NCI-H2171 treated with DMSO at 0.1 percent for 48 hours (cell line): ENCODE results near the gene BTLA.
"Not testable (repeated sequence)": the region's sequence is repeated elsewhere in the genome, so short reads cannot be mapped to it uniquely, and the experiment has no call there.

ENCODE experiments used
- DNase-seq: peaks from one replicate; lab custom pipeline; 2025; lab: John Stamatoyannopoulos, UW

The BTLA gene

DNA sequence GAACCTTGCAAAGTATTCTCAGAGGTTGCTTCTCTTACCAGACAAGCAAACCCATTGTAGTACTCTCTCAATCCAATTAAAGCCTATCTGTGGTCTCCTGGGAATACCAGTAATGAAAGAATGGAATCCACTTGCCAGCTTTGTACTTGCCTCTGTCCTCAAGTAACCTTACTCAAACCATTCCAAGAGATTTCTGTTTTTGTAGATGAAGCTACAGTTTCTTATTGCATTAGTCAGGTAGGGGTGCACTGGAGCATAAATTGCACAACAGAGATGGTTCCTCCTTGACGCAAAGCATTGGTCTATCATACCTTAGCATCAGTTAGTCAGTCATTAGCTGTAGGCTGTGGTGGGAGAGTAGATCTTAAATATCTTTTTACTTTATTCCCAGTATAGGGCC, 52.9 kb downstream of the BTLA start:
- DNase-seq, result peak; percentile 100

DNA sequence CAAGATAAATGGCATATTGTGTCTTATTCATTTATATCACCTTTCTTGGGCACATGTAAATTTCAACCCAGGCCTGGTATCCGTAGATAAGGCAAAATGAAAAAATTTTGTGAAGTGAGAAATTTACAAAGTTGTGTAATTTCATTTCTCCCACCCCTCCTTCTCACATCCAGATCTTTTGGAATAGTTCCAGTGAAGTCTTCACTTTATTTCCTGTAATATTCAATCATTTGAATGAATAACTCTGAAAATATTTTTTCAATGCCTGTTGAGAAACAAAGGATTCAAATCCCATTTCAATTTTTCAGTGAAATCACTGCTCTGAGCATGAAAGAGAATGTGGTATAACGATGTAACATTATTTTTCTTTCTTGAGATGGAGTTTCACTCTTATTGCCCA, 53.4 kb downstream of the BTLA start:
- DNase-seq, result no peak

DNA sequence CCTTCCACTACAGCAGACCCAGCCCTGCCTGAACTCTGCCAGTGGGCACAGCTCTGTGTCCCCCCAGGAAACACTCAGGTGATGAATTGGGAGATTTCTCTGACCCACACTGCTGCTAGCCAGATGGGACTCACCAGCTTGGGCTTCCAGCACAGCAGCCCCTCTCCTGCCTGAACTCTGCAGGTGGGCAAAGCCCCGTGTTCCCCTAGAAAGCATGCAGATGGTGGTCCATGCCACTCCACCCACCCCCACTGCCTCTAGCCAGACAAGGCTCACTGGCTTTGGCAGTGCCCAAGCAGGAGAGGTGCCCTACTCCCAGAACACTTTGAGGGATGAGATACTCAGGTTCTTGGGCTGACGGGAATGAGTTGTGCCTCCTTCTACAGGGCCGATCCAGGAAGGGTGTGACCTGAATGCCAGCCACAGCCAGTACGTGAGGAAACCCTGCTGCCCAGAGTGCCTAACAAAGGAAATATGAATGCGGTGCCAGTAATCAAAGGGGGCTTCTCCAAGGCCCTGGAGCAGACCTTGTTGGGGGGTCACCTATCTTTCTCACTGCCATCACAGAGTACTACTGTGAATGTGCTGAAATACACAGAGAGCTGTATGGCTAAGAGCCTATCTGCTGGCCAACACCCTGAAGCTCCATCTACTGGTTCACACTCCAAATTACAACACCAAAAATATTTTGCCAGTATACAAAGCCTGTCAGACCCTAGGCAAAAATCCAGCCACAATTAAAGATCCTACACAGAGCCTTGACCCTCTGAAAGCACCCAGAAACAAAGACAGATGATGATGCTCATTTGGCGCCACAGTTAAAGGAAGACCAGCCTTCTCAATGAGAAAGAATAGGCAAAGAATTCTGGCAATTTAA, 61.9 kb downstream of the BTLA start:
- DNase-seq, result peak; percentile 54

DNA sequence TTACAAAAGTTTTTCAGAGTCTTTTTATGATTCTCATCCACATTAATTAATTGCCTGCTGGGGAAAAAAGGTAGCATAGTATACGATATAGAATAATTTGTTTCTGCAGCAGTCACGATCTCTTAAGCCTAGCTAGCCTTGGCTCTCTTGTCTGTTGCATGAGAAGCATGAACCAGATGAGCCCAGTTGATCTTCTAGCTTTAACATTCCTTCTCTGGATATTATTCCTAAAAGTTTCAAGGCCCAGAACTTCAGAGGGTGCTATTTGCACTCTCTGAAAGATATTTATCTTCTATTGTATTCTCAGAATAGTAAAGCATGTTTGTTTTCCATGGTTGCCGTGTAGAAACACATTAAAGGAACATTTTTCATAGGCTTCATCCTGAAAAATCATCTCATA, 69.3 kb downstream of the BTLA start:
- DNase-seq, result no peak

DNA sequence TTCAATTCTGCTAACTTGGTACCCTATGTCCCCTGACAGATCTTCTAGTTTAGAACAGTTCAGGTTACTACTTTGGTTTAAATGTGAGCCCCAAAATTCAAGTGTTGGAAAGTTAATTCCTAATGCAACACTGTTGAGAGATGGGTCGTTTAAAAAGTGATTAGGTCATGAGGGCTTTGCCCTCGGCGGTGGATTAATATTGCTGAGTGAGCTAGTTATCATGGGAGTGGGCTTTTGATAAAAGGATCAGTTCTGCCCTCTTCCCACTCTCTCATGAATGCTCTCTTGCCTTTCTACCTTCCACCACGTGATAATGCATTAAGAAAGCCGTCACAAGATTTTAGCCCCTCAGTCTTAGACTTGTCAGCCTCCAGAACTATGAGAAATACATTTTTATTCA, 72.1 kb downstream of the BTLA start:
- DNase-seq, result no peak

DNA sequence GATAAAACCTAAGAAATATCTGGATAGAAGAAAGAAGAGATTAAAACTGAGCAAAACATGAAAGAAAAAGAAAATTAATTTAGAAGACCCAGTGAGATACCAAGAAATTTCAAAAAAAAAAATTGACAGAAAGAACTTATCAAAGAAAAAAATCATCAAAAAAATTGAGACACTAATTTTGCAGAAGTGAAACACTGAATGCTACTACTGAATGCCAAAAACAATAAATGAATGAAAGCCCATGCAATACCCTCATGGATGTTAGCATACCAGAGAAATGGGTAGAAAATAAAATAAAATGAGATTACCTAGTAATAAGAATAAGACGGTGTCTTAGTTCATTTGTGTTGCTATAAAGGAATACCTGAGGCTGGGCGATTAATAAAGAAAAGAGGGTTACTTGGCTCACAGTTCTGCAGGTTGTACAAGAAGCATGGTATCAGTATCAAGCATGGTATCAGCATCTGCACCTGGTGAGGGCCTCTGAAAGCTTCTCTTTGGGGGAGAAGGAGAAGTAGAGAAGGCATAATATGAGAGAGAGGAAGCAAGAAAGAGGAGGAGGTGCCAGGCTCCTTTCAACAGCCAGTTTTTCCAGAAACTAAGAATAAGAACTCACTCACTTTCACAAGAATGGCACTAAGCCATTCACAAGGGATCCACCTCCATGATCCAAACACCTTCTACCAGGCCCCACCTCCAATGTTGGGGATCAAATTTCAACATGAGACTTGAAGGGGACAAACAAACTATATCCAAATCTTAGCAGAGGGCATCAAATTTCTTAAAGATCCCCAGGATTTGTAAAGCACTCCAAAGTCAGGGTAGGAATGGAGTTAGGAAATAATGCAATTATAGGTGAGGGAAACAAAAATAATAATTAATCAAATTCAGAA, 73.2 kb downstream of the BTLA start:
- DNase-seq, result peak; percentile 48

DNA sequence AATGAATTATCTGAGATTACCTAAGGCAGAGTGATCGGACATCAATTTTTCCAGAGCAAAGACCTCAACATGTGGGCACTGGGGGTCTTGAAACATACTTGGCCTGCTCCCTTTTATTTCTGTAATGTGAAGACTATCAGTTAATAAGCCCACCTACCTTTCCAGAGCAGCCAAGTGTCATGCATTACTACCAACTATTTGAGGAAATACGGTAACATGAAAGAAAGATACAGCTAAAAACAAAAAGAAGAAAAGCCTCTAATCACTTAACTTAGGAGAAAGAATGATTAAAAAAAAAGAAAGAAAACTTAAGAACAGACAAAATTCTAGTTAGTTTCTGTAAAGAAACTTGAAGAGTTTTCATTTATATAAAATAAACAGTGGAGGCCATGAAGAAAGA, 73.9 kb downstream of the BTLA start:
- no peak for DNase-seq

DNA sequence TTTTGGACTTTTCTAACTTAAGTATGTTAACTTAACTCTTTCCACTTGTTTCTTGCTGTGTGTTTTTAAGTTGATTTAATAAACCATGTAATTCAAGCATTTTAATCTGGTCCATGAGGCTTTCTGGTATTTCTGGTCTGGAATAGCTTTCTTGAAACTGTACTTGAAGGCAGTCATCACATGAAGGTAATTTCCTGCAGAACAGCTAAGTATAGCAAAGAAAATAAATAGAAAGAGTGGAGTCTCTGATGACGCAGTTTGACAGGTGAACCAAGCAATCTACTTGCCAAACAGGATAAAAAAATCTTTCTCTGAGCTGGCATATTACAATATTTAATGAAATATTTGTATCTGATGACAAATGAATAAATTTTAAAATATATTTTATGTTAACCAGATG, 74.9 kb downstream of the BTLA start:
- DNase-seq, result no peak

DNA sequence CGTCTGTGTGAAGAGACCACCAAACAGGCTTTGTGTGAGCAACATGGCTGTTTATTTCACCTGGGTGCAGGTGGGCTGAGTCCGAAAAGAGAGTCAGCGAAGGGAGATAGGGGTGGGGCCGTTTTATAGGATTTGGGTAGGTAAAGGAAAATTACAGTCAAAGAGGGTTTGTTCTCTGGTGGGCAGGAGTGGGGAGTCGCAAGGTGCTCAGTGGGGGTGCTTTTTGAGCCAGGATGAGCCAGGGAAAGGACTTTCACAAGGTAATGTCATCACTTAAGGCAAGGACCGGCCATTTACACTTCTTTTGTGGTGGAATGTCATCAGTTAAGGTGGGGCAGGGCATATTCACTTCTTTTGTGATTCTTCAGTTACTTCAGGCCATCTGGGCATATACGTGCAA, 76.4 kb downstream of the BTLA start:
- DNase-seq, result not testable (repeated sequence)

DNA sequence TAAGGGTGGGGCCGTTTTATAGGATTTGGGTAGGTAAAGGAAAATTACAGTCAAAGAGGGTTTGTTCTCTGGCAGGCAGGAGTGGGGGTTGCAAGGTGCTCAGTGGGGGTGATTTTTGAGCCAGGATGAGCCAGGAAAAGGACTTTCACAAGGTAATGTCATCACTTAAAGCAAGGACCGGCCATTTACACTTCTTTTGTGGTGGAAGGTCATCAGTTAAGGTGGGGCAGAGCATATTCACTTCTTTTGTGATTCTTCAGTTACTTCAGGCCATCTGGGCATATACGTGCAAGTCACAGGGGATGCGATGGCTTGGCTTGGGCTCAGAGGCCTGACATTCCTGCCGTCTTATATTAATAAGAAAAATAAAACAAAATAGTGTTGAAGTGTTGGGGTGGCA, 80.7 kb downstream of the BTLA start:
- not testable (repeated sequence) for DNase-seq

DNA sequence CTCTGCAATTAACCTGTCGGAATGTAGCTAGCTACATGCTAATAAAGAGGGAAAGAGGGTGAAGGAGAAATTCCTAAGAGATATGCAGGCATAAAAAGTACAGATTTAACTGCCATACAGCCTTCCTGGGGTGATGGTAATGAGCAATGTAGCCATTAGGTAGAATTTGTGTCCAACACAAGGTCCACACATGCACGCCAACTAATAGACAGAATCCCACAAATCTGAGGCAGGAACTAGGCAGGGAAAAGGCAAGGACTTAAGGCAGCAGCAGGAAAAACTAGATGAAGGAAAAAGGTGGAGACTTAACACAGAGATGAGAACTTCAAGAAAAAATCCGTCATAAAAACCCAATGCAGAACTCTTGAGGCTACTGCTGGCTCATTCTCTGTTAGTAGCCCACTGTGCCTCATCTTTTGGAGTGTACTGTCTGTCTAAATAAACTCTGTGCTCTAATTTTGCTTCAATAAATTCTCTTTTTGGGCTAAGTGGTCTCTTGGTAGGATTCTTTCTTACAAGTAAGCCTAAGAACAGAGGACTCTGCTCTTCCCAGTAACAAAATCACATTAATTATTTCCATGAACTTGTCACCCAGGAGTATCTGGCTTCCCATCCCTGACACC, 81.5 kb downstream of the BTLA start:
- no peak for DNase-seq

DNA sequence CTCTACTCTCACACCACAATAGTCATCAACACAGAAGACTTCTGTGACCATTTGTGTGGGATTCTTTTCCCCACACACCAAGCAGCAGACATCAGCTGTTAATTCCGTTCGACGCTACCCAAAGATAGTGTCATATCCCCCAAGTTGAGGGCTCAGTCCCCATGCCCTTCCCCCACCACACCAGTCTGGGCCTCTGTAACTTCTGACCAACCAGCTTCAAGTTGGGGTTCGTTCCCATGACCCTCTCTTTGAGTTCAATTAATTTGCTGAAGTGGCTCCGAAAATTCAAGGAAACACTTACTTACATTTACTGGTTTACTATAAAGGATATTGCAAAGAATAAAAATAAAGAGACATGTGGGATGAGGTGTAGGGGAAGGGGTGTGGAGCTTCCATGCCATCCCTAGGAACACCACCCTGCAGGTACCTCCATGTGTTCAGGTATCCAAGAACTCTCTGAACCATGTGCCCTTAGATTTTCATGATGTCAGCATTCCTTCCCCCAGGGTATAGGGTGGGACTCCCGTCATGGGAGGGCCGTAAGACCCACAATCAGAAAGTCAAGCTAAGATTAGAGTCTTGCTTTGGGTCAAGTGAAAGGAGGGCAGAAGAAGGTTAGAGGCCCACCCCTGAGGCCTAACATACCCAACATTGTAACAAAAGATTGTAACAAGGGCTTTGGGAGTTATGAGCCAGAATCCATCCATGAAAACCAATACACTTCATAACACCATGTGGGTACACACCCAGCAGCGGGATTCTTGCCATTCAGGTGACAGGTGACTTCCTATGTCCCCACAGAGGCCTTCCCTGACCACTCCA, 82.7 kb downstream of the BTLA start:
- DNase-seq, result no peak

DNA sequence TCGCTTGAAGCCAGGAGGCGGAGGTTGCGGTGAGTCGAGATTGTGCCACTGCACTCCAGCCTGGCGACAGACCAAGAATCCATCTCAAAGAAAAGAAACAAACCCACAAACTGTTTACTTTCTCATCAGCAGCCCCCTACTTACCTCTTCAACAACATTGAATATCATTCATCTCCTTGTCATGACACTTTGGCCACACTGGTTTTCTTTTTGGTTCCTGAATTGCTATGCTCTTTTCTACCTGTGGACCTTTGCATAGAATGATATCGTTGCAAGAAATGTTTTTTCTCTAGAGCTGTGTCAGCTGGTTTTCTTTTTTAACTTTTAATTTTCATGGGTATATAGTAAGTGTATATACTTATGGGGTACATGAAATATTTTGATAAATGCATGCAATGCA, 83.9 kb downstream of the BTLA start:
- no peak for DNase-seq
